SW 1271 (cell line): ENCODE results near the gene FXYD1.
A peak's percentile ranks its signal among the peaks of the same experiment; 100 is the strongest.
"Not testable (repeated sequence)": the region's sequence is repeated elsewhere in the genome, so short reads cannot be mapped to it uniquely, and the experiment has no call there.

Experiments used
- DNase-seq, 2 experiments: peaks; one replicate each; lab custom pipeline; 2025; lab: John Stamatoyannopoulos, UW

FXYD1 gene

DNA sequence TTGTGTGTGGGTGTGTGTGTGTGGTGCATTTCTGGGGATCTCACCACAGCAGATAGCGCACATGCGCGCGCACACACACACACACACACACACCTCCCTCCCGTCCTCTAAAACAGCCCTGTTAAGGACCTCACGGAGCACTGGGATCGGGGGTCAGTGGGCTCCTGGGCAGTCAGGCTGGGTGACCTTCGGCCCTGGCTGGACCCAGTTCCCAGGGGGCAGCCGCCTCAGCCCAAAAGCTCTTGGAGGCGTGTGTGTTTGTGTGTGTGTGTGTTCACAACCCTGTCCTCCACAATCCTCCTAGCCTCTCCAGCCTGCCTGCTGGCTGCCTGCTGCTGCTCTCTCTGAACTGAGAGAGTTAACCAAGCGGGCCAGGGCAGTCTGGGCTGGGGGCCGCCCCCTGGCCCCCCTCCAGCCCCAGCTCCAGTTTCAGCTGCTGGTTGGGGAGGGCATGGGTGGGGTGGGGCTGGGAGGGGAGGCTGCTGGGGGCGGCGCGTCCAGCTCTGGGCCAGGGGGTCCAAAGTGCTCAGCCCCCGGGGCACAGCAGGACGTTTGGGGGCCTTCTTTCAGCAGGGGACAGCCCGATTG lies at the start of gene FXYD1:
Gene FXYD1 (plus strand): TSS at position 520 of the 588 bp plus-strand sequence. CDS start 1,256 bp downstream, outside the sequence.
- no peak for DNase-seq

DNA sequence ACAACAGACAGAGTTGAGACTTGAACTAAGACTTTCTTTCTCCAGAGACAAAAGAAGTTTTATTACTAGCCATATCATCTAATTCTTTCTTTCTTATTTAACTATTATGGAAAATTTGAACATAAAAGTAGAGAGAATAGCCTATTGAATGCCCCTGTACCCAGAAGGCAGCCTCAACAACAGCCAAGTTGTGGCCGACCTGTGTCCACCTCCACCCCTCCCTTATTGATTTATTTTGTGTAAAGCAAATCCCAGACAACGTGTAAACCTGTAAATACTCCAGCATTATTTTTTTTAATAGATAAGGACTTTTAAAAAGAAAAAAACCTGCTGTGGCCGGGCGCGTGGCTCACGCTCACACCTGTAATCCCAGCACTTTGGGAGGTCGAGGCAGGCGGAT lies 49.1 kb upstream of the FXYD1 start:
- DNase-seq: no peak

DNA sequence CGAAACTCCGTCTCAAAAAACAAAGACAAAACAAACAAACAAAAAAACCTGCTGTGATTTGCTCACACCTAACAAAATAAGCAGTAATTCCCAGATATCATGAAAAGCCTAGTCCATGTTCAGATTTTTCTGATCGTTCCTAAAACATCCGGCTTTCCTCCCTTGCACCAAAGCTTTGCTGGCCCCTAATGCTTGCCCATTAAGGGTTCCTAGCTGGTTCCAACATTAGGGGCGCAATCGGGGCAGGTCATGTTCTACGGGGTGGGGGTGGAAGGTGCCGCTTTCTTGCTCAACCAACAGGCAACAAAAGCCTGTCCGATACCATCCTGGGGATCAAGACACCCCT lies 48.5 kb upstream of the FXYD1 start:
- no peak for DNase-seq

DNA sequence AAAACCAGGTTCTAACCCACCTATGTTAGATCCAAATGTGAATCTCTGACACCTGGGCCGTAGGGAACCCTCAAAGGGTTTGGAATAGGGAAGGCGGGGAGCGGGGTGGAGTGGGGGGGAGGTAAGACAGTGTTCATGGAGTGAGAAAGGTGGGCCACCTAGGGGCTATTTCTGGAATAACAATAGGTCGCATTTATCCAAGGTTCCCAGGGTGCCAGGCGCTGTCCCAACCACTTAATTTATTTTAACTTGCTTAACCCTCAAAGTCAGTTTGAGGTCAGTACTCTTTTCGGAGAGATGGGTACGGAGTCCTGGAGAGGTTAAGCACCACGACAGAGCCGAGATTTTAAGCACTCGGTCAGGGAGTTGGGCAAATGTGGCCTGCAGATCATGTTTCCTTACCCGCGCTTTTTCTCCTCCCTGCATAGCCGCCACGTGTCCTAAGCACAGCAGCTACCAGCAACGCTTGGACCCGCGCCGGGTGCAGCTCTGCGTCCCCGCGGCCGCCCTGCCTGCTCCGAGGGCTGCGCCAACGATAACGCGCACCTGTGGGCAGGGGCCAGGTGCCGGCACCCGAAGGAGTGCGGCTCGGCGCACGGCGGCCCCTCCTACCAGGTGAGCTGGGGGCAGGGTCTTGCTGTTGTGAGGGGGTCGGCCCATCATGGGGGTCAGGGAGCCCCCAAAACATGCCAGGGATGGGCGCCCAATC lies 48.0 kb upstream of the FXYD1 start:
- peak in 1 of 2 experiments; percentile 47 for DNase-seq

DNA sequence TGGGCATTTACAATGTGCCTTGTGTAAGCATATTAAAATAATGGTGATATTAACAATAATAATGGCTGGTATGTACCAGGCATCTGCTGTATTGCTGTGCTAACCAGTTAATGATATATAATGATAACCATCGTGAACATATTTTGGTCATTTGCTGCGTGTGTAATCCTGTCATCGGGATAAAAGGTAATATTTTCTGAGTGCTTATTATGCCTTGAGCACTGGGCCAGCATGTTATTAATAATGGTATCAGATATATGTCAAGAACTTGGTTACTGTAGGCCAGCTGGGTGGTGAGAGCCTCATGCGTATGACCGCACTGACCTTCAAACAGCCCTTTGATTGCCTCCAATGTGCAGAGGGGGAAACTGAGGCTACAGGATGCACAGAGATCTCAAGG lies 45.2 kb upstream of the FXYD1 start:
- no peak for DNase-seq

DNA sequence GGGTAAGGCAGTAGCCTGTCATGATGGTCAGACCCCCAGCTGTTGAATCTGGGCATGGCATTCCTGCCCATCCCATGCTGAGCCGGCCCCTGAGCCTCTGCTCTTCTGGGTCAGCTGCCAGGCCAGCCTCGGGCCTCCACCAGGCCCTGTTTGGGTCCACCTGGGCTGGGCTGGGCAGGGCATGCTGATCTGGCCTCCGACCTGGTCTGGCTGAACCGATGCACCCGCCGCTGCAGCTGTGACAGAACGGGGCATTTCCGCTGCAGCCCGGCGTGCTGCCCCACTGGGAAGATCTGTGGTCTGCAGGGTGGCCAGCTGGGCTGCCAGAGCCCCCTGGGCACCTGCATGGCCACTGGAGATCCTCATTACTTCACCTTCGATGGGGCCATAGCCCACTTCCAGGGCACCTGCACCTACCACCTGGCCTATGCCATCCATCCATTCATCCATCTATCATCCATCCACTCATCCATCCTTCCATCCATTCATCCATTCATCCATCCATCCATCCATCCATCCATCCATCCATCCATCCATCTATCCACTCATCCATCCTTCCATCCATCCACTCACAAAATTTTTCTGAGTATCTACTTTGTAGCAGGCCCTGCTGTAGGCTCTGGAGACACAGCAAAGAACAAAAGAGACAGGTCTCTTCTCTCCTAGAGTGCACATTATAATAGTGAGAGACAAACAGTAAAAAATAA lies 44.5 kb upstream of the FXYD1 start:
- DNase-seq: no peak

DNA sequence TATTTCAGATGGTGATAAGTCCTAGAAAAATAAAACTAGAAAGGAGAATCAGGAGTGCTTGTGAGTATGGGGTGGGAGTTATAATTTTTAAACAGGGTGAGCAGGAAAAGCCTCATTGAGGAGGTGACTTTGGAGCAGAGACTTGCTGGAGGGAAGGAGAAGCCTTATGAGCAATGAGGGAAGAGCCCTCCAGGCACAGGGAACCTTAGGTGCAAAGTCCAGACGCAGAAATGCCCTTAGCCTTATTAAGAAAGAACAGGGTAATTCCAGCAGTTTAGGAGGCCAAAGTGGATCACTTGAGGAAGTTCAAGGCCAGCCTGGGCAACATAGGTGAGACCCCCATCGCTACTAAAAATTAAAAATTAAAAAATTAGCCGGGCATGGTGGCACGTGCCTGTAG lies 44.0 kb upstream of the FXYD1 start:
- no peak for DNase-seq

DNA sequence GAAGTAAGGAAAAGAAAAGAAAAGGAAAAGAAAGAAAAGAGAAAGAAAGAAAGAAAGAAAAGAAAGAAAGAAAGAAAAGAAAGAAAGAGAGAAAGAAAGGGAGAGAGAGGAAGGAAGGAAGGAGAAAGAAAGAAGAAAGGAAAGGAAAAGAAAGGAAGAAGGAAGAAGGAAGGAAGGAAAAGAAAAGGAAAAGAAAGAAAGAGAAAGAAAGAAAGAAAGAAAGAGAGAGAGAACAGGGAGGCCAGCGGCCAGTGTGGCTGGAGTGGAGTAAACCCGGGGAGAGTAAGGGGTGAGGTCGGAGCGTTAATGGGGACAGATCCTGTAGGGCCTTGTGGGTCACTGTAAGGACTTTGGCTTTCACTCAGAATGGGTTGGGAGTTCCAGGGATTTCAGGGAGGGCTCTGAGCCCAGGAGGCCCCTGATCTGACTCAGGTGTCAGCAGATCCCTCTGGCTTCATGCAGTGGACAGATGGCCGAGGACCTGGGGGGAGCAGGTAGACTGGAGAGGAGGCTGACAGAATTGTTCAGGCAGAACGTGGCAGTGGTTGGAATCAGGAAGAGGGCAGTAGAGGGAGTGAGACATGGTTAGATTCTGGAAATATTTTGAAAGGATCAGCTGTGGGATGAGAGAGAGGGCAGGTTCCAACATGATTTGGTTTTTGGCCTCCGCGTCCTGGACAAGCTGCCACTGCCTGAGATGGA lies 42.8 kb upstream of the FXYD1 start:
- DNase-seq: no peak

DNA sequence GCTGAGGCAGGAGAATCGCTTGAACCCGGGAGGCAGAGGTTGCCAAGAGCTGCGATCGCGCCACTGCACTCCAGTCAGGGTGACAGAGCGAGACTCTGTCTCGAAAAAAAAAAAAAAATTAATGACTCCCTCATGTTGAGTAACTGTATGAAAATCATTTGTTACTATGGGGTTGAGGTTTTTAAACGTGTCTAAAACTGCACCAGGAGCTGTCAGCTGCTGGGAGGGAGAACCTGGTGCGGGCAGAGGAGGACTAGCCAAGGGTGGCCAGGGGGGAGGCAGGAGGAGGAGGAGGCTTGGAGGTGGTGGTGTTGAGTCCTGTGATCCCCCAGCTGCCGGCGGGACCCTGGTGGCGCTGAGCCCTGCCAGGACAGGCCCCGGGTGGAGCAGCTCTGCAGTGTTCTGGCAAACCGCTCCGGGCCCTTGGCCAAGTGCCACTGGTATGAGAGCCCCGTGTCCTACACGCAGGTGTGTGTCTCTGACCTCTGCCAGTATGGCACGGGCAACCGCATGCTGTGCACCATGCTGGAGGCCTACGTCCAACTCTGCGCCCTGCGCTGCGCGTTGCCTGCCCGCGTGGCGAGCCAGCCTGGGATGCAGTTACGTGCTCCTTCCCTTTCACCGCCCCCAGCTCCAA lies 40.1 kb upstream of the FXYD1 start:
- DNase-seq: no peak

DNA sequence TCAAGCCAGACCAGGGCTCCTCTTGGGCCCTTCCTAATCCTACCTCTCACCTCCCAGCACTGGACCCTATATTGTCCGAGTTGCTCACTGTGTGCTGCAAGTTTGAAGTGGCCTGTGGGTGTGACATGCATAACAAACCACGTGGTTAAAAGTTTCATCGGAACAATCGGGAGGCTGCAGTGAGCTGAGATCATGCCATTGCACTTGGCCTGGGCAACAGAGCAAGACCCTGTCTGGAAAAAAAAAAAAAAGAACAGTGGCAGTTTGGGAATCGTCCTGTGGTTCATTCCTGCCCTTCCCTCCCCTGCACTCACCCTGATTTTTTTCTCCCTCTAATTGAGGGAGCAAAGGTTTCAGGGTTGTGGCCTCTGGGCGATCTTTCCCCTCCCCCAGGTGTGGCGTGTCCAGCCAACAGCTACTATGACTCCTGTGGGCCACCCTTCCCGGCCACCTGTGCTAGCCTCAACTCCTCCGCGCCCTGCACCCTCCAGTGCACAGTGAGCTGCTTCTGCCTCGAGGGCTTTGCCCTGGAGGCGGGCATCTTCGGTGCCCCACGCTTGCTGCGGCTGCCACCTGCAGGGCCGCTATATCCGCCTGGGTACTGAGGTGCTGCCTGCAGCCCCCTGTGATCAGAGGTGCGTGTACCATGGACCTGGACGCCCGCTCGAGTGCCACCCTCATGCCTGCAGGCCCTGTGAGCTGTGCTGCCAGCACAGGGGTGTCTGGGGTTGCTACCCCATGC lies 39.3 kb upstream of the FXYD1 start:
- no peak for DNase-seq

DNA sequence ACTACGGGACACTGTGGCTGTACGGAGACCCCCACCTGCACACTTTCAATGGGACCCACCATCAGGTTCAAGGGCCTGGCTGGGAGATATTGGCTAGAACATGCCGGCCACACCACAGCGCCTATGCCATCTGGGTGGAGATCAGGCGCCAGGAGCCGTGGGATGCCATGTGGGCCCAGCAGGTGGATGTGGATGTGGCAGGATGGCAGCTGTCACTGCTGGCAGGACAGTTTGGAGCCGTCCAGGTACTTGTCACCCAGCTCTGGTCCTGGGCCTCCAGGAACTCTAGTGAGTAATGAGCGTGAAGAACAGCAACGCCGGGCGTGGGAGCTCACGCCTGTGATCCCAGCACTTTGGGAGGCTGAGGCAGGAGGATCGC lies 38.7 kb upstream of the FXYD1 start:
- DNase-seq: no peak

DNA sequence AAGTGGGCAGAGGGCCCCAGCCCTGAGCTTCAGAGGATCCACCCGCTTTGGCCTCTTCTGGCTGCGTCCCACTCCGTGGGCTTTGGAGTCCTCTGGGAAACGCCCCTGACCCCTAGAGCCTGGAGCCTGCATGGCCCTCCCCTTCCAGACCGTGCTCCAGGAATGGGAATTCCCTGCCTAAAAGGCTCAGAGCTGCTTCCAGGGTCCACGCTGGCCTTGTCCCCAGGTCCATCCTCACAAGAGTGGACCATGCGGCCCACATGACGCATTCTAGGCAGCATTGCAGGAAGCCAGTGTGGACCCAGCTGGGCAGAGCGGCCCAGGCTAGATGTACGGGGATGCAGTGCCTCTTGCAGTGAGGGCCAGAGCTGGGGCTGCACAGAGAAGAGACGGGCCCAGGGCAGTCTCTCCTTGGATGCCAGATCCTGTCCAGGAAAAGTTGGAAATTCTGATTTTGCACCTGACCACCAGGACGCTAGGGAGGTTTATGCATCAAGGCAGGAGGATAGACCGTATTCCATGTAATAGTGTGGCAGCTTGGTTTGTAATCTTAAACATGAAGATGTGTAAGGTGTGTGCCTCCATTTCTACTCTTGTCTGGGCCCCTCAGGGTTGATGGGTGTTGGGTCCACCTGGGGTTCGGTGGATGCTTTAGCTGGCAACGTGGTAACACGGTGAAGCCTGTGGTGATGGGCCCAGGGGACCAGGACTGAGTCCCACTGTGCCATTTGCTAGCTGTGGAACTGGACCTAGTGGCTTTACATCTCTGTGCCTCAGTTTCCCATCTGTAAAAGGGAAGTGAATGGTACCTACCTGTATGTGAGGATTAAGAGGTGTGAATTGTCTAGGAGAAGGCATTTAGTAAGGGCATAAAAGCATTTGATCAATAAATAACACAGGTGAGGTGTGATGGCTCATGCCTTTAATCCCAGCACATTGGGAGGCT lies 37.8 kb upstream of the FXYD1 start:
- no peak for DNase-seq

DNA sequence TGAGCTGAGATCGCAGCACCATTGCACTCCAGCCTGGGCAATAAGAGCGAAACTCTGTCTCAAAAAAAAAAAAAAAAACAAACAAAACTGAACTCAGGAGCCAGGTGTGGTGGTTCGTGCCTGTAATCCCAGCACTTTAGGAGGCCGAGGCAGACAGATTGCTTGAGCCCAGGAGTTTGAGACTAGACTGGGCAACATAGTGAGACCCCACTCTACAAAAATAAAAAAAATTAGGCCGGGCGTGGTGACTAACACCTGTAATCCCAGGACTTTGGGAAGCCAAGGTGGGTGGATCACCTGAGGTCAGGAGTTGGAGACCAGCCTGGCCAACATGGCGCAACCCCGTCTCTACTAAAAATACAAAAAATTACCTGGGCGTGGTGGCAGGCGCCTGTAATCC lies 36.7 kb upstream of the FXYD1 start:
- DNase-seq: not testable (repeated sequence)

DNA sequence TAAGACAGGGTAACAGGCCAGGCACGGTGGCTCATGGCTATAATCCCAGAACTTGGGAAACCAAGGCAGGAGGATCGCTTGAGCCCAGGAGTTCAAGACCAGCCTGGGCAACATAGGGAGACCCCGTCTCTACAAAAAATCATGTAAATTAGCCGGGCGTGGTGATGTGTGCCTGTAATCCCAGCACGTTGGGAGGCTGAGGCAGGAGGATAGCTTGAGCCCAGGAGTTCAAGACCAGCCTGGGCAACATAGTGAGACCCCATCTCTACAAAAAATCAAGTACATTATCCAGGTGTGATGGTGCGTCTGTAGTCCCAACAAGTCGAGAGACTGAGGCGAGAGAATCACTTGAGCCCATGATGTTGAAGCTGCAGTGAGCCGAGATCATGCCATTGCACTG lies 35.0 kb upstream of the FXYD1 start:
- DNase-seq: not testable (repeated sequence)

DNA sequence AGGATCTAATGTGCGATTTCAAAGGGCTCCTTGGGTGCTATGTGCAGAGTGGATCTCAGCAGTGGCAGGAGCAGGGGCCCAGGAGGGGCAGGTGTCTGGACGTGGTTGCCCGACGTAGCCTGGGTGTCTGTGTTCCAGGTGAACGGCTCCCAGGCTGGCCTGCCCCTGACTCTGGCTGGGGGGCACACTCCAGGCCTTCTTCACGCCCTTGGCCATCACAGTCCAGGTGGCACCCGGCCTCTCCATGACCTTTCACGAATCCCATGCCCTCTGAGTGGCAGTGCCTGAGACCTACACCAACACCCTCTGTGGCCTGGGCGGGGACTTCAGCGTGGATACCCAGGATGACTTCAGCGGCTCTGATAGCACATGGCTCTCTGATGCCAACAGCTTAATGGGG lies 34.3 kb upstream of the FXYD1 start:
- no peak for DNase-seq

DNA sequence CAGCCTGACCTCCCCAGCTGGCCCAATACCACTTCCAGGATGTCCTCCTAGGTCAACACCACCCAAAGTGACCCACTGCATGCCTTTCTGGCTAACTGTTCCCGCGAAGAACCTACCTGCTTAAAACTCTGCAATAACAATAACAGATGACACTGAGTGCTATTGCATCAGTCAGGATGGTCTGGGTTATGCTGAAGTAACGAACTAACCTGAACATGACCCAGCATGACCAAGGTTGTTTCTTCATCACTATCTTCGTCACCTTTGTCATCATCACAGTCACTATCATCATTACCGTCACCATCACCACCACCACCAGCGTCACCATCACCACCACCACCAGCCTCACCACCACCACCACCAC lies 33.6 kb upstream of the FXYD1 start:
- no peak for DNase-seq

DNA sequence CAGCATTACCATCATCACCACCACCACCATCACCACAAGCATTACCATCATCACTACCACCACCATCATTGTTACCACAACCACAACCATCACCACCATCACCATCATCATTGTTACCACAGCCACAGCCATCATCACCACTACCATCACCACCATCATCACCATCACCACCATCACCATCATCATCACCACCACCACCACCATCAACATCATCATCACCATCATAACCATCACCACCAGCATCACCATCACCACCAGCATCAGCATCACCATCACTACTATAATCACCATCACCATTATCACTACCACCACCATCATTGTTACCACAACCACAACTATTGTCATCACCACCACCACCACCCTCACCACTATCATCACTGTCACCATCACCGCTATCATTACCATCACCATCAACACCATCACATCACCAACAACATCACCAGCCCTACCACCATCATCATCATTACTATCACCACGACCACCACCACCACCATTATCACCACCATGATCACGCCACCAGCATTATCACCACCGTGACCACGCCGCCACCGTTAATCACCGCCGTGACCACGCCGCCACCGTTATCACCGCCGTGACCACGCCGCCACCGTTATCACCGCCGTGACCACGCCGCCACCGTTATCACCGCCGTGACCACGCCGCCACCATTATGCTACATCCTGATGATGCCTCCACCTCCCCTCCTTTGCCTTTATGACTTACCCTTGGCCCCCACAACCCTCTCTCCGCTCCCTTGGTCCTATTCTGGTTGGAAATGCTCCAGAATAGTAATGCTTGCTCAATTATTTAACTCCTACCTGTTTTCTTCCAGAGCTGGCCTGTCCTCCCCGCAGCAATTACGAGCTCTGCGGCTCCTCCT lies 33.0 kb upstream of the FXYD1 start:
- DNase-seq: no peak

DNA sequence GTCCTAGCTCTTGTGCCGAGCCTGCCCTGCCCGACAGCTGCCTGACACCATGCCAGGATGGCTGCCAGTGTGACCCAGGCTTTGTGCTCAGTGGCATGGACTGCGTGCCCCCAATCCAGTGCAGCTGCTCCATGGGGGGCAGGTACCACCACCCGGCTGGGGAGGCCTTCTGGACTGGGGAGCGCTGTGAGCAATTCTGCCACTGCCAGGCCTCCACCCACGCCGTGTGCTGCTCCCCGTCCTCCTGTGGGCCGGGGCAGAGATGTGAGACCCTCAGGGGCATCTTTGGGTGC lies 32.4 kb upstream of the FXYD1 start:
- DNase-seq: no peak

DNA sequence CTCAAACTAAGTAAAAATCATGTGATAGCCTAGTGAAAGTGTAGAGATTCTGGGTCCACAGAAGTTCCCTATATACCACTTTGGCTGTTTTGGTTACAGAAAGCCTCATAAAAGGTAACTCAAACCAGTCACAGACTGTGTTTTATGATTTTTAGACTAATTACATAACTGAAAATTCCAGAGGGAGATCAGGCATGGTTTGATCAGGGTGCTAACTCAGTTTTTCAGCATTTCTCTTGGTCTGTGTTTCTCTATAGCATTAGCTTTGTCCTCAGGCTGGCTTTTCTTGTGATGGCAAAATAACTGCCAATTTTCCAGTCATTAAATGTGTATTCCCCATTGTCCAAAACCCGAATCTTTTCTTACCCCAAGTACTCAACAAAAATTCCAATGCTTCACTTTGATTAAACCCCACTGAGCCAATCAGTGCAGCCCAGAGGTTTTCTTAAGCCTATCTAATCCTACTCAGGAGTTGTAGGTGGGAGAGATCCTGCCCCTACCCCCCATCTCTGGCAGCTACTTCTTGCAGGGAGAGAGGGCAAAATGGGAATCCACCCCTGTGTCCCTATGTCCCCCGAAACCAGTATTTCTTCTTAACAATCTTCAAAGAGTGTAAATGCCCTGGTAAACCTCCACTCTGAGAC lies 31.6 kb upstream of the FXYD1 start:
- no peak for DNase-seq
